HEK293 (cell line): ENCODE data around the gene SPC24.
"Not testable (repeated sequence)": the region's sequence is repeated elsewhere in the genome, so short reads cannot be mapped to it uniquely, and the experiment has no call there.

ENCODE experiments used
- CTCF ChIA-PET: fragments of 350-600 bp; formaldehyde crosslinking; extraction: SDS; loops from one replicate; lab custom pipeline; 2021; ENCODE audit warnings: antibody characterized with exemption; lab: Yijun Ruan, JAX
- POLR2A ChIA-PET: fragments of 300-600 bp; formaldehyde crosslinking; extraction: SDS; loops from one replicate; lab custom pipeline; 2020; ENCODE audit warnings: antibody characterized with exemption, inconsistent platforms; lab: Yijun Ruan, JAX
- H3K27ac ChIP-seq: fragments of 200-500 bp; sonication (Bioruptor generic); 2 replicates; pipeline ENCODE4 v1.5.1; 2014; ENCODE audit warnings: low read depth, low read length, control low read depth, inconsistent platforms; ENCODE audit errors: extremely low read depth
- H3K36me3 ChIP-seq, 2 experiments: fragments of 200-500 bp in 1 of 2; sonication (Bioruptor generic) in 1 of 2; 1 replicate in 1 of 2; 2 replicates in 1 of 2; pipeline ENCODE4 v1.5.1; 2014 to 2017; ENCODE audit warnings: inconsistent platforms in 2 of 2, low read length in 2 of 2; ENCODE audit not compliant: control insufficient read depth in 2 of 2, insufficient read depth in 1 of 2
- H3K4me1 ChIP-seq: fragments of 200-500 bp; sonication (Bioruptor generic); 2 replicates; pipeline ENCODE4 v1.5.1; 2014; ENCODE audit warnings: mild to moderate bottlenecking, low read length, inconsistent platforms; ENCODE audit not compliant: control insufficient read depth, insufficient read depth
- H3K4me3 ChIP-seq: 2 replicates; pipeline ENCODE4 v1.5.1; 2011; ENCODE audit warnings: low read depth, mild to moderate bottlenecking, control low read depth, low read length, moderate library complexity
- H3K9me3 ChIP-seq: fragments of 200-500 bp; sonication (Bioruptor generic); 2 replicates; pipeline ENCODE4 v1.5.1; 2014; ENCODE audit warnings: low read depth, low read length, inconsistent platforms; ENCODE audit not compliant: control insufficient read depth, insufficient read depth
- GLI4 ChIP-seq: fragments of 450-650 bp; formaldehyde crosslinking; IDR thresholded peaks from 2 replicates; pipeline ENCODE4 v1.5.1; 2016; ENCODE audit warnings: missing biosample characterization, missing genetic modification characterization
- KLF10 ChIP-seq: fragments of 450-650 bp; IDR thresholded peaks from 2 replicates; pipeline ENCODE4 v1.5.1; 2018; ENCODE audit warnings: missing biosample characterization, mild to moderate bottlenecking, missing genetic modification characterization
- KLF16 ChIP-seq: fragments of 450-650 bp; formaldehyde crosslinking; IDR thresholded peaks from 2 replicates; pipeline ENCODE4 v1.5.1; 2017; ENCODE audit warnings: missing biosample characterization, missing genetic modification characterization
- MEIS1 ChIP-seq: sonication (generic); formaldehyde crosslinking; IDR thresholded peaks from 2 replicates; pipeline ENCODE4 v1.8.1; 2022; ENCODE audit warnings: missing genetic modification reagents, mild to moderate bottlenecking, borderline replicate concordance
- ZBTB11 ChIP-seq: fragments of 450-650 bp; formaldehyde crosslinking; conservative IDR thresholded peaks from 2 replicates; pipeline ENCODE4 v1.5.1; 2016; ENCODE audit warnings: low read depth, missing biosample characterization, missing genetic modification characterization
- ZEB2 ChIP-seq: fragments of 450-650 bp; formaldehyde crosslinking; IDR thresholded peaks from 2 replicates; pipeline ENCODE4 v1.5.1; 2016; ENCODE audit warnings: missing biosample characterization, missing genetic modification characterization
- ZNF10 ChIP-seq: fragments of 450-650 bp; formaldehyde crosslinking; IDR thresholded peaks from 2 replicates; pipeline ENCODE4 v1.5.1; 2017; ENCODE audit warnings: missing biosample characterization, missing genetic modification characterization
- ZNF121 ChIP-seq: fragments of 450-650 bp; formaldehyde crosslinking; IDR thresholded peaks from 2 replicates; pipeline ENCODE4 v1.5.1; 2016; ENCODE audit warnings: missing biosample characterization, missing genetic modification characterization
- ZNF140 ChIP-seq: fragments of 450-650 bp; formaldehyde crosslinking; IDR thresholded peaks from 2 replicates; pipeline ENCODE4 v1.5.1; 2016; ENCODE audit warnings: missing biosample characterization, missing genetic modification characterization
- ZNF146 ChIP-seq: fragments of 450-650 bp; formaldehyde crosslinking; IDR thresholded peaks from 2 replicates; pipeline ENCODE4 v1.5.1; 2016; ENCODE audit warnings: missing biosample characterization, missing genetic modification characterization
- ZNF211 ChIP-seq: fragments of 450-650 bp; formaldehyde crosslinking; IDR thresholded peaks from 2 replicates; pipeline ENCODE4 v1.5.1; 2016; ENCODE audit warnings: low read depth, missing biosample characterization, missing genetic modification characterization
- ZNF214 ChIP-seq: fragments of 450-650 bp; formaldehyde crosslinking; IDR thresholded peaks from 2 replicates; pipeline ENCODE4 v1.5.1; 2017; ENCODE audit warnings: missing biosample characterization, mild to moderate bottlenecking, missing genetic modification characterization, borderline replicate concordance
- ZNF223 ChIP-seq: fragments of 450-650 bp; formaldehyde crosslinking; IDR thresholded peaks from 2 replicates; pipeline ENCODE4 v1.5.1; 2016; ENCODE audit warnings: missing biosample characterization, missing genetic modification characterization
- ZNF26 ChIP-seq: fragments of 450-650 bp; formaldehyde crosslinking; IDR thresholded peaks from 2 replicates; pipeline ENCODE4 v1.5.1; 2016; ENCODE audit warnings: missing biosample characterization, missing genetic modification characterization
- ZNF292 ChIP-seq: fragments of 450-650 bp; formaldehyde crosslinking; IDR thresholded peaks from 2 replicates; pipeline ENCODE4 v1.5.1; 2016; ENCODE audit warnings: low read depth, missing biosample characterization, missing genetic modification characterization, borderline replicate concordance
- ZNF311 ChIP-seq: fragments of 450-650 bp; formaldehyde crosslinking; IDR thresholded peaks from 2 replicates; pipeline ENCODE4 v1.5.1; 2017; ENCODE audit warnings: missing biosample characterization, missing genetic modification characterization, borderline replicate concordance
- ZNF433 ChIP-seq: fragments of 450-650 bp; formaldehyde crosslinking; IDR thresholded peaks from 2 replicates; pipeline ENCODE4 v1.5.1; 2016; ENCODE audit warnings: missing biosample characterization, missing genetic modification characterization, low read depth
- ZNF501 ChIP-seq: fragments of 450-650 bp; formaldehyde crosslinking; IDR thresholded peaks from 2 replicates; pipeline ENCODE4 v1.5.1; 2016; ENCODE audit warnings: missing biosample characterization, missing genetic modification characterization
- ZNF561 ChIP-seq: fragments of 450-650 bp; IDR thresholded peaks from 2 replicates; pipeline ENCODE4 v1.5.1; 2018; ENCODE audit warnings: missing biosample characterization, missing genetic modification characterization, borderline replicate concordance
- ZNF600 ChIP-seq: fragments of 450-650 bp; formaldehyde crosslinking; IDR thresholded peaks from 2 replicates; pipeline ENCODE4 v1.5.1; 2016; ENCODE audit warnings: missing biosample characterization, missing genetic modification characterization
- ZNF664 ChIP-seq: fragments of 450-650 bp; formaldehyde crosslinking; IDR thresholded peaks from 2 replicates; pipeline ENCODE4 v1.5.1; 2016; ENCODE audit warnings: missing biosample characterization, missing genetic modification characterization
- ZNF704 ChIP-seq: fragments of 450-650 bp; formaldehyde crosslinking; IDR thresholded peaks from 2 replicates; pipeline ENCODE4 v1.5.1; 2016; ENCODE audit warnings: missing biosample characterization, missing genetic modification characterization
- ZNF707 ChIP-seq: fragments of 450-650 bp; formaldehyde crosslinking; IDR thresholded peaks from 2 replicates; pipeline ENCODE4 v1.5.1; 2016; ENCODE audit warnings: missing biosample characterization, missing genetic modification characterization
- ZNF747 ChIP-seq: fragments of 450-650 bp; formaldehyde crosslinking; IDR thresholded peaks from 2 replicates; pipeline ENCODE4 v1.5.1; 2016; ENCODE audit warnings: missing biosample characterization, missing genetic modification characterization

The SPC24 gene

GRCh38 chr19:11179145-11179465 lies 23.5 kb upstream of the SPC24 start:
- H3K4me3 ChIP-seq, H3K9me3 ChIP-seq, H3K4me1 ChIP-seq, H3K27ac ChIP-seq: not testable (repeated sequence)
- peak; percentile 51; the same call in 1 of the 2 replicates for TF ChIP-seq ZNF121
- ChIA-PET CTCF (interaction anchor here (2.0 kb wide), 1 partner anchor 63 kb away, joined by 5 read pairs; no protein-coding TSS in a partner anchor), POLR2A (interaction anchor here (0.8 to 1.1 kb wide), 2 partner anchors 9 to 11 kb away, joined by 3 read pairs; no protein-coding TSS in a partner anchor)
- peaks cover 0 to 42% of the 10 kb centered on the region in 2 experiments; a peak in 2 of 3 replicates for H3K36me3 ChIP-seq

- no peaks in the 10 kb centered on the region for H3K9me3 ChIP-seq
- H3K27ac ChIP-seq: no peak overlapping the region
- H3K4me1 ChIP-seq: no peaks in the 10 kb centered on the region
- ChIA-PET CTCF (interaction anchor here (0.6 to 2.0 kb wide), 4 partner anchors 13 to 241 kb away, joined by 3 to 5 read pairs (median 4); no protein-coding TSS in a partner anchor), POLR2A (interaction anchor here (0.6 kb wide), 1 partner anchor 35 kb away, joined by 3 read pairs; no protein-coding TSS in a partner anchor)
- H3K36me3 ChIP-seq: peaks cover 0 to 50% of the 10 kb centered on the region in 2 experiments; a peak in 2 of 3 replicates
- TF ChIP-seq ZNF561: no peak
- TF ChIP-seq ZNF747 (tag by site-specific recombination): no peak
- no peak for TF ChIP-seq ZNF211
- TF ChIP-seq ZNF292 (tag by site-specific recombination): no peak
- TF ChIP-seq ZNF223 (tag by site-specific recombination): peak; percentile 81
- no peak for TF ChIP-seq ZNF707 (tag by site-specific recombination)
- TF ChIP-seq GLI4 (tag by site-specific recombination): peak; percentile 98
- no peak for TF ChIP-seq ZNF10
- TF ChIP-seq ZNF140 (tag by site-specific recombination): no peak
- no peak for TF ChIP-seq ZNF704
- no peak overlapping the region for H3K4me3 ChIP-seq
These were observed 22.0 kb upstream of the SPC24 start for GRCh38 chr19:11177592-11177991.

GRCh38 chr19:11176466-11177193 lies 21.0 kb upstream of the SPC24 start:
- H3K36me3 ChIP-seq: peaks cover 0 to 54% of the 10 kb centered on the region in 2 experiments; a peak in 2 of 3 replicates
- CTCF ChIA-PET: interaction anchor here (0.7 kb wide), 1 partner anchor 22 kb away, joined by 4 read pairs; no protein-coding TSS in a partner anchor
- H3K9me3 ChIP-seq: no peaks in the 10 kb centered on the region
- no peak for TF ChIP-seq ZNF501 (tag by site-specific recombination)
- TF ChIP-seq ZNF664: peak; percentile 67; the same call in 1 of the 2 replicates
- no peaks in the 10 kb centered on the region for H3K4me1 ChIP-seq
- H3K4me3 ChIP-seq: no peak overlapping the region
- no peak overlapping the region for H3K27ac ChIP-seq
- POLR2A ChIA-PET: no interaction called here

GRCh38 chr19:11175920-11176319 lies 20.3 kb upstream of the SPC24 start:
- POLR2A ChIA-PET: no interaction called here
- no peaks in the 10 kb centered on the region for H3K9me3 ChIP-seq
- H3K4me3 ChIP-seq: no peak overlapping the region
- CTCF ChIA-PET: no interaction called here
- no peak overlapping the region for H3K27ac ChIP-seq
- no peaks in the 10 kb centered on the region for H3K4me1 ChIP-seq
- peaks cover 0 to 55% of the 10 kb centered on the region in 2 experiments; a peak in 2 of 3 replicates for H3K36me3 ChIP-seq
- TF ChIP-seq ZNF146 (tag by site-specific recombination): no peak
- no peak for TF ChIP-seq ZNF214 (tag by site-specific recombination)
- TF ChIP-seq KLF16: no peak
- TF ChIP-seq MEIS1 (CRISPR knock-in tag): no peak
- TF ChIP-seq ZNF26 (tag by site-specific recombination): no peak
- TF ChIP-seq ZNF600: no peak
- no peak for TF ChIP-seq ZNF433 (tag by site-specific recombination)
- TF ChIP-seq ZBTB11: no peak
- TF ChIP-seq ZNF311 (tag by site-specific recombination): no peak
- TF ChIP-seq KLF10 (tag by site-specific recombination): no peak
- no peak for TF ChIP-seq ZEB2 (tag by site-specific recombination)
